Osteoblast (primary cell): Measurements from ENCODE around the gene PTPRC. TPM values are rescaled to one million over a fixed set of nuclear protein-coding genes. Genes with fewer than 3 reads are reported as not detected.

ENCODE experiments used
- DNase-seq: peaks from one replicate; pipeline ENCODE4 v3.0.0; 2011; ENCODE audit warnings: low spot score, mixed read lengths; ENCODE audit not compliant: insufficient read length; ENCODE audit errors: missing footprints
- H2AFZ ChIP-seq: 2 replicates; pipeline ENCODE4 v1.6.0; 2011; ENCODE audit warnings: mild to moderate bottlenecking, low read length
- H3K27ac ChIP-seq: 2 replicates; pipeline ENCODE4 v1.5.1; 2011; ENCODE audit warnings: mild to moderate bottlenecking, low read depth, low read length, moderate library complexity
- H3K27me3 ChIP-seq: 2 replicates; pipeline ENCODE4 v1.6.0; 2012; ENCODE audit warnings: mild to moderate bottlenecking, control low read depth, inconsistent platforms, low read length, moderate library complexity; ENCODE audit not compliant: insufficient read depth
- H3K36me3 ChIP-seq: 2 replicates; pipeline ENCODE4 v1.5.1; 2011; ENCODE audit warnings: mild to moderate bottlenecking, low read length, control low read depth, moderate library complexity; ENCODE audit not compliant: insufficient read depth
- H3K4me1 ChIP-seq: 2 replicates; pipeline ENCODE4 v1.5.1; 2011; ENCODE audit warnings: mild to moderate bottlenecking, low read length, control low read depth, moderate library complexity; ENCODE audit not compliant: insufficient read depth
- H3K4me2 ChIP-seq: 2 replicates; pipeline ENCODE4 v1.6.0; 2011; ENCODE audit warnings: mild to moderate bottlenecking, low read length; ENCODE audit not compliant: insufficient read depth
- H3K4me3 ChIP-seq: fragments of 200-600 bp; sonication (generic); 3 replicates; pipeline ENCODE4 v1.5.1; 2012; ENCODE audit warnings: mild to moderate bottlenecking, low read length, inconsistent platforms; ENCODE audit not compliant: insufficient read depth
- H3K79me2 ChIP-seq: 2 replicates; pipeline ENCODE4 v1.6.0; 2012; ENCODE audit warnings: mild to moderate bottlenecking, low read length, control low read depth, inconsistent platforms; ENCODE audit not compliant: insufficient read depth
- H3K9me3 ChIP-seq: 2 replicates; pipeline ENCODE4 v1.5.1; 2011; ENCODE audit warnings: low read depth, low read length, control low read depth
- H4K20me1 ChIP-seq: 2 replicates; pipeline ENCODE4 v1.6.0; 2012; ENCODE audit warnings: mild to moderate bottlenecking, low read length, control low read depth; ENCODE audit not compliant: insufficient read depth
- CTCF ChIP-seq: IDR thresholded peaks from 2 replicates; pipeline ENCODE4 v1.5.1; 2011; ENCODE audit warnings: mild to moderate bottlenecking, low read depth, low read length, moderate library complexity; ENCODE audit errors: extremely low read depth
- total RNA-seq: library from RNA; depleted of rRNA; stranded (reverse); fragments of >200 nt; gene quantifications from 2 replicates; pipeline ENCODE4 v1.2.3, GENCODE V29; 2012

PTPRC gene
- total RNA-seq, 1 donor = 1.1 TPM

- H3K4me2 ChIP-seq = no peak overlapping the region
- TF ChIP-seq CTCF = no peak
- no peak overlapping the region for H3K4me3 ChIP-seq
- H3K27ac ChIP-seq = no peak overlapping the region
- no peaks in the 10 kb centered on the region for H3K79me2 ChIP-seq
- H4K20me1 ChIP-seq = no peaks in the 10 kb centered on the region
- H3K9me3 ChIP-seq = no peaks in the 10 kb centered on the region
- no peak for DNase-seq
- no peaks in the 10 kb centered on the region for H3K36me3 ChIP-seq
- H3K4me1 ChIP-seq = no peaks in the 10 kb centered on the region
- no peak overlapping the region for H2AFZ ChIP-seq
- H3K27me3 ChIP-seq = no peaks in the 10 kb centered on the region
Observed at GRCh38 chr1:198607714-198608113, 31.1 kb upstream of the PTPRC start.

GRCh38 chr1:198610362-198610761 lies 28.5 kb upstream of the PTPRC start:
- no peak for DNase-seq
- H3K4me3 ChIP-seq = no peak overlapping the region
- H3K36me3 ChIP-seq = no peaks in the 10 kb centered on the region
- no peaks in the 10 kb centered on the region for H3K9me3 ChIP-seq
- H3K79me2 ChIP-seq = no peaks in the 10 kb centered on the region
- H4K20me1 ChIP-seq = no peaks in the 10 kb centered on the region
- no peak overlapping the region for H3K27ac ChIP-seq
- TF ChIP-seq CTCF = no peak
- H3K4me1 ChIP-seq = no peaks in the 10 kb centered on the region
- no peaks in the 10 kb centered on the region for H3K27me3 ChIP-seq
- no peak overlapping the region for H2AFZ ChIP-seq
- peak overlapping the region; percentile 2 for H3K4me2 ChIP-seq

GRCh38 chr1:198611219-198611618 lies 27.6 kb upstream of the PTPRC start:
- DNase-seq = no peak
- TF ChIP-seq CTCF = no peak
- H2AFZ ChIP-seq = no peak overlapping the region
- H3K36me3 ChIP-seq = no peaks in the 10 kb centered on the region
- no peak overlapping the region for H3K27ac ChIP-seq
- no peak overlapping the region for H3K4me2 ChIP-seq
- no peaks in the 10 kb centered on the region for H3K4me1 ChIP-seq
- H4K20me1 ChIP-seq = no peaks in the 10 kb centered on the region
- H3K27me3 ChIP-seq = no peaks in the 10 kb centered on the region
- H3K79me2 ChIP-seq = no peaks in the 10 kb centered on the region
- no peak overlapping the region for H3K4me3 ChIP-seq
- H3K9me3 ChIP-seq = no peaks in the 10 kb centered on the region

- H3K9me3 ChIP-seq = no peaks in the 10 kb centered on the region
- no peak for DNase-seq
- H3K27me3 ChIP-seq = no peaks in the 10 kb centered on the region
- H4K20me1 ChIP-seq = no peaks in the 10 kb centered on the region
- TF ChIP-seq CTCF = no peak
- no peak overlapping the region for H3K27ac ChIP-seq
- H3K79me2 ChIP-seq = no peaks in the 10 kb centered on the region
- H3K4me1 ChIP-seq = no peaks in the 10 kb centered on the region
- H3K4me3 ChIP-seq = no peak overlapping the region
- peak overlapping the region; percentile 26 for H2AFZ ChIP-seq
- H3K36me3 ChIP-seq = no peaks in the 10 kb centered on the region
- no peak overlapping the region for H3K4me2 ChIP-seq
Observed at GRCh38 chr1:198612471-198613260, 26.2 kb upstream of the PTPRC start.
